Measurements from ENCODE around the gene DIDO1.

GRCh38 chr20:62926229-62927127 is at the start of gene DIDO1:
- peak; percentile 60 to 92 (median 72) for TF ChIP-seq CTCF (IDR thresholded peaks at IDR 0.05)
- peak; percentile 82 for TF ChIP-seq POLR2A (IDR thresholded peaks at IDR 0.05)
